ENCODE results near the gene ATF4.

- TF ChIP-seq, protein P1, sequence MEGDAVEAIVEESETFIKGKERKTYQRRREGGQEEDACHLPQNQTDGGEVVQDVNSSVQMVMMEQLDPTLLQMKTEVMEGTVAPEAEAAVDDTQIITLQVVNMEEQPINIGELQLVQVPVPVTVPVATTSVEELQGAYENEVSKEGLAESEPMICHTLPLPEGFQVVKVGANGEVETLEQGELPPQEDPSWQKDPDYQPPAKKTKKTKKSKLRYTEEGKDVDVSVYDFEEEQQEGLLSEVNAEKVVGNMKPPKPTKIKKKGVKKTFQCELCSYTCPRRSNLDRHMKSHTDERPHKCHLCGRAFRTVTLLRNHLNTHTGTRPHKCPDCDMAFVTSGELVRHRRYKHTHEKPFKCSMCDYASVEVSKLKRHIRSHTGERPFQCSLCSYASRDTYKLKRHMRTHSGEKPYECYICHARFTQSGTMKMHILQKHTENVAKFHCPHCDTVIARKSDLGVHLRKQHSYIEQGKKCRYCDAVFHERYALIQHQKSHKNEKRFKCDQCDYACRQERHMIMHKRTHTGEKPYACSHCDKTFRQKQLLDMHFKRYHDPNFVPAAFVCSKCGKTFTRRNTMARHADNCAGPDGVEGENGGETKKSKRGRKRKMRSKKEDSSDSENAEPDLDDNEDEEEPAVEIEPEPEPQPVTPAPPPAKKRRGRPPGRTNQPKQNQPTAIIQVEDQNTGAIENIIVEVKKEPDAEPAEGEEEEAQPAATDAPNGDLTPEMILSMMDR (IDR thresholded peaks at IDR 0.05; ENCODE audit: low read depth, low read length, poor library complexity, severe bottlenecking) = no peak
- no peak for TF ChIP-seq EZH2phosphoT487 (IDR thresholded peaks at IDR 0.05; ENCODE audit: borderline replicate concordance, low read length)
Measured at GRCh38 chr22:39487826-39488520, 32.4 kb upstream of the ATF4 start.

Data from DOHH2 (cell line).